Effector memory CD4-positive, alpha-beta T cell (primary cell): ENCODE measurements around the gene MPRIP.

ENCODE experiments used
- DNase-seq, 3 donors: peaks; one replicate each; pipeline ENCODE4 v3.0.0-alpha.2; 2020
- H3K27ac ChIP-seq: 2 replicates; pipeline ENCODE4 v1.7.0; 2013; ENCODE audit warnings: mild to moderate bottlenecking, low read length, moderate library complexity; ENCODE audit not compliant: insufficient read depth, poor library complexity, severe bottlenecking
- H3K27me3 ChIP-seq: replicated peaks from 2 replicates; pipeline ENCODE4 v1.7.0; 2013; ENCODE audit warnings: mild to moderate bottlenecking, low read length; ENCODE audit not compliant: insufficient read depth, control insufficient read depth, poor library complexity, severe bottlenecking
- H3K36me3 ChIP-seq: 2 replicates; pipeline ENCODE4 v1.7.0; 2013; ENCODE audit warnings: mild to moderate bottlenecking, low read length, moderate library complexity; ENCODE audit not compliant: control insufficient read depth, insufficient read depth
- H3K4me1 ChIP-seq: 2 replicates; pipeline ENCODE4 v1.7.0; 2013; ENCODE audit warnings: low read length, mild to moderate bottlenecking; ENCODE audit not compliant: control insufficient read depth, insufficient read depth, poor library complexity, severe bottlenecking
- H3K4me3 ChIP-seq: 2 replicates; pipeline ENCODE4 v1.7.0; 2013; ENCODE audit warnings: low read length, low read depth, mild to moderate bottlenecking; ENCODE audit not compliant: insufficient read depth, poor library complexity, severe bottlenecking
- H3K9me3 ChIP-seq: 2 replicates; pipeline ENCODE4 v1.7.0; 2013; ENCODE audit warnings: mild to moderate bottlenecking, low read length, moderate library complexity; ENCODE audit not compliant: control insufficient read depth

MPRIP gene

GRCh38 chr17:17087424-17088015 lies 45.3 kb downstream of the MPRIP start:
- no peak overlapping the region for H3K27ac ChIP-seq
- no peaks in the 10 kb centered on the region for H3K27me3 ChIP-seq
- no peaks in the 10 kb centered on the region for H3K9me3 ChIP-seq
- peaks cover 21% of the 10 kb centered on the region for H3K36me3 ChIP-seq
- no peak for DNase-seq
- H3K4me3 ChIP-seq = no peak overlapping the region
- H3K4me1 ChIP-seq = peaks cover 13% of the 10 kb centered on the region

- no peak overlapping the region for H3K4me3 ChIP-seq
- H3K27me3 ChIP-seq = no peaks in the 10 kb centered on the region
- no peaks in the 10 kb centered on the region for H3K9me3 ChIP-seq
- H3K36me3 ChIP-seq = peaks cover 21% of the 10 kb centered on the region
- peaks cover 13% of the 10 kb centered on the region for H3K4me1 ChIP-seq
- DNase-seq = no peak
- H3K27ac ChIP-seq = no peak overlapping the region
Observed at GRCh38 chr17:17088086-17088485, 45.8 kb downstream of the MPRIP start.

- Histone ChIP-seq H3K4me1 (peaks cover 13% of the 10 kb centered on the region), H3K9me3 (no peaks in the 10 kb centered on the region), H3K36me3 (peaks cover 16% of the 10 kb centered on the region), H3K27ac (no peak overlapping the region), H3K4me3 (no peak overlapping the region), H3K27me3 (no peaks in the 10 kb centered on the region)
- no peak for DNase-seq
Observed at GRCh38 chr17:17088541-17089525, 46.6 kb downstream of the MPRIP start.

GRCh38 chr17:17089796-17090641 lies 47.8 kb downstream of the MPRIP start:
- Histone ChIP-seq H3K27me3 (no peaks in the 10 kb centered on the region), H3K4me3 (no peak overlapping the region), H3K4me1 (peaks cover 13% of the 10 kb centered on the region), H3K27ac (no peak overlapping the region), H3K36me3 (peaks cover 11% of the 10 kb centered on the region), H3K9me3 (no peaks in the 10 kb centered on the region)
- DNase-seq = no peak

GRCh38 chr17:17090642-17091103 lies 48.4 kb downstream of the MPRIP start:
- peaks cover 13% of the 10 kb centered on the region for H3K4me1 ChIP-seq
- no peak overlapping the region for H3K4me3 ChIP-seq
- H3K36me3 ChIP-seq = peaks cover 11% of the 10 kb centered on the region
- no peaks in the 10 kb centered on the region for H3K27me3 ChIP-seq
- H3K27ac ChIP-seq = no peak overlapping the region
- DNase-seq = no peak
- no peaks in the 10 kb centered on the region for H3K9me3 ChIP-seq

GRCh38 chr17:17091276-17091675 lies 49.0 kb downstream of the MPRIP start:
- Histone ChIP-seq H3K9me3 (no peaks in the 10 kb centered on the region), H3K27ac (no peak overlapping the region), H3K27me3 (no peaks in the 10 kb centered on the region), H3K4me1 (peaks cover 13% of the 10 kb centered on the region), H3K36me3 (peaks cover 11% of the 10 kb centered on the region), H3K4me3 (no peak overlapping the region)
- DNase-seq = no peak

- Histone ChIP-seq H3K9me3 (no peaks in the 10 kb centered on the region), H3K27ac (no peak overlapping the region), H3K27me3 (no peaks in the 10 kb centered on the region), H3K4me1 (peaks cover 13% of the 10 kb centered on the region), H3K36me3 (peaks cover 14% of the 10 kb centered on the region), H3K4me3 (no peak overlapping the region)
- DNase-seq = no peak
Observed at GRCh38 chr17:17091856-17092756, 49.8 kb downstream of the MPRIP start.

- Histone ChIP-seq H3K9me3 (no peaks in the 10 kb centered on the region), H3K27me3 (no peaks in the 10 kb centered on the region), H3K4me1 (peaks cover 2% of the 10 kb centered on the region), H3K4me3 (no peak overlapping the region), H3K27ac (no peak overlapping the region), H3K36me3 (peaks cover 10% of the 10 kb centered on the region)
- DNase-seq = no peak
Observed at GRCh38 chr17:17093764-17094163, 51.5 kb downstream of the MPRIP start.
